ENCODE measurements around the gene ELOB. TPM values are rescaled to one million over a fixed set of nuclear protein-coding genes. Genes with fewer than 3 reads are reported as not detected.

Gene ELOB
- 364 and 485 TPM in 2 replicates for total RNA-seq

DNA sequence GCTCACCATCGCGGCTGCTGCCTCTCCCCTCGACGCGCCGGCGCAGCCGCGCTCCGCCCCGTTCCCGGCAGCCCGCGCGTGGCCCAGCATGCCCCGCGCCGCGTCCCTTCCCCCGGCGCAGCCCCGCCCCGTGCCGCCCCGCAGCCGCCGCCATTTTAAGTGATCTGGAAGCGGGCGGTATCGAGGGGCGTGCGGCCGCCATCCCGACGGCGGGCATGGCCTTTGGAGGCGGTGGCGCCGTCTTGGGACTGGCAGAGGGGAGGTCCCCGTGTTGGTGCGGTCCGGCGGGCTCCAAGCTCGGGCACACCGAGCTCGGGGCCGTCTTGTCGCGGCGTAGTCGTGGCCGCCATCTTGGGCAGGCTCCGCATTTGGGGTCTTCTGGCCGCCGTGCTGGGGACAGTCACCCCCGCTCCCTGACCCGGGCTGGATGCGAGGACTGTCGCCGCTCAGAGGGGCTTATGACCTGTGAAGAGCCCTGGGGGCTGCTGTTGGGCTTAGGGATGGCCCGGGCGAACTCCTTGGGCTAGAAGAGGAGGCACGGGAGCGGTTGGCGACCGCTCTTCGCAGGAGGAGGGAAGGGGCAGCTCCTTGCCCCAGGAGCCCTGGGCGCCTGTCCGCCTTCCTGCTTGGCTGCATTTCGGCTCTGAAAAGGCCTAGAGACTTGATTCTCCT is at the start of gene ELOB:
Gene ELOB, minus strand, starts transcription at position 50 of the 672 bp plus-strand sequence. Its CDS starts 41 bp downstream, at position 9.

DNA sequence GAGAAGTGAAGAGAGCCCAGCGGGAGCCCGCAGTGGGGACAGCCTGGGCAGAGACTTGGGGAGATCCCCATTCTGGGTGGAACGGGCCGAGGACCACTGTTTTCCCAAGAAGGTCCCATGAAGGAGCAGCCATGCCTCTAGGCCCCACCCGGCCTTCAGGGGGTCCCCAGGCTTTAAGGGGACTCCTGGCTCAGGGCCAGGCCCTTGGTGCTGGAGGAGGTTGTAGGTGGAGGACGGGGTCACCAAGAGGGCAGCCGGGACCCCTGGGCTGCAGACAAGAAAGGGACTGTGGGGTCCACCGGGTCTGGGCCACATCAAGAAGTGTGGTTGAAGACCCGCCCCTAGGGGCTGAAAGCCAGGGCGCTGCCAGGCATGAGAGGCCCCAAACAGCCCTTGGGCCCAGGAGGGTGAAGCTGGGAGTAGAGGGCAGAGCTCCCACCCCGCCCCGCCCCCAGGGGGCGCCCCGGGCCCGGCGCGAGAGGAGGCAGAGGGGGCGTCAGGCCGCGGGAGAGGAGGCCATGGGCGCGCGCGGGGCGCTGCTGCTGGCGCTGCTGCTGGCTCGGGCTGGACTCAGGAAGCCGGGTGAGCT is 39.8 kb upstream of the ELOB start, which contains the start of gene PRSS21:
Gene PRSS21, plus strand, starts transcription at position 487 of the 589 bp plus-strand sequence. Its CDS starts 32 bp downstream, at position 519.

GRCh38 chr16:2787406-2787805 is 10.3 kb upstream of the ELOB start, which contains the start of gene PRSS33:
Gene PRSS33 (minus strand): TSS chr16:2787560. CDS start chr16:2786547, 1,013 bp downstream.

DNA sequence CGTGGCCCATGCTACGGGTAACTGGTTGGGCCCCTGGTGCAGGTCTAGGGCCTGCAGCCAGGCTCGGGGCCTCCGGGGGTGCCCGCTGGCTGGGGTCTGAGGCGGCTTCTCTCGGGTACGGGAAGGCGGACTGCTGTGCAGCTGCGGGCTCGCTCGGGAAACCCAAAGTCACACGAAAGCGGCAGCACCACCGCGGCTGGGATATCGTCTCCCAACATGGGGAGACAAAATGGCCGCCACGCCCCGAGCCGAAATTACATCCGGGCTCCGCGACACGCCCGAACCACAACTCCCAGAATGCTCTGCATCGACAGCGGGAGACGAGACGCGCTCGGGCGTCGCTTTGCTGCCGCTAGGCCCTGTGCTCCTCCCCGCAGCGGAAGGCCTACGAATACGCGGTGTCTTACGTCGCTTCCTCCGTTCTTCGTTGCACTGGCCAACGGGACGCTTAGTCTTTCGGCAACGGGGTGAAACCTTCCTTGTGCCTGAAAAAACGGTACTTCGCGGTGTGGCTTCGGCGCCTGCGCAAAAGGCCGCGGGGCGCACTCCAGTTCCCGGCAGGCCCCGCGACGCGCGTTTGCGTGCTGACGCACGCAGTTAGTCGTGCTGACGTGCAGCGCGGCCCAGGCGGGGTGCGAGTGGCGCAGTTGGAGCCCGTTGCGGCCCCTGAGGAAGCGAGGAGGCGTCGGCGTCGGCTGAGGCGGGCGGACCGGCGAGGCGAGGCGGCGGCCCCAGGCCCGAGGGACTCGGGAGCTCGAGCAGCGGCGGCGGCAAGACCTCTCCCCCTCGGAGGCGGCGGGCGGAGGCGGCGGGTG is 24.8 kb downstream of the ELOB start, which contains the start of gene SRRM2:
Gene SRRM2, plus strand, starts transcription at position 604 of the 815 bp plus-strand sequence. CDS start 3,727 bp downstream, outside the sequence.

Other genes with a start within 250 kb of the ELOB start
- not detected in 2 replicates for gene CEMP1, start 245.9 kb downstream of the ELOB start, total RNA-seq
- gene PDPK1, start 239.3 kb downstream of the ELOB start, total RNA-seq, result 16.6 and 18.9 TPM in 2 replicates
- 86.3 and 87.8 TPM in 2 replicates for gene KCTD5, start 94.8 kb downstream of the ELOB start, total RNA-seq
- gene PRSS27, start 57.1 kb downstream of the ELOB start, total RNA-seq, result 1.3 and 2.0 TPM in 2 replicates
- gene SRRM2, start 24.6 kb downstream of the ELOB start, total RNA-seq, result 141 and 191 TPM in 2 replicates
- gene PRSS33, start 10.3 kb upstream of the ELOB start, total RNA-seq, result not detected in 2 replicates
- gene PRSS41, start 21.2 kb upstream of the ELOB start, total RNA-seq, result not detected in 2 replicates
- gene PRSS21, start 40.0 kb upstream of the ELOB start, total RNA-seq, result 0.25 and 1.6 TPM in 2 replicates
- gene ZG16B, start 53.0 kb upstream of the ELOB start, total RNA-seq, result 1.1 and 1.3 TPM in 2 replicates
- 1.1 TPM in 1 of 2 replicates, not detected in the other for gene PRSS22, start 80.9 kb upstream of the ELOB start, total RNA-seq
- 73.0 and 87.7 TPM in 2 replicates for gene FLYWCH2, start 105.9 kb upstream of the ELOB start, total RNA-seq
- 46.4 and 54.1 TPM in 2 replicates for gene FLYWCH1, start 134.7 kb upstream of the ELOB start, total RNA-seq
- gene KREMEN2, start 187.0 kb upstream of the ELOB start, total RNA-seq, result 0.81 and 4.9 TPM in 2 replicates
- gene PAQR4, start 192.1 kb upstream of the ELOB start, total RNA-seq, result 6.5 and 22.5 TPM in 2 replicates
- 6.3 and 101 TPM in 2 replicates for gene PKMYT1, start 203.2 kb upstream of the ELOB start, total RNA-seq
- gene CLDN9, start 235.6 kb upstream of the ELOB start, total RNA-seq, result under 0.01 TPM in 1 of 2 replicates, not detected in the other
- gene CLDN6, start 240.9 kb upstream of the ELOB start, total RNA-seq, result 31.8 and 63.8 TPM in 2 replicates
- 630 and 760 TPM in 2 replicates for gene TNFRSF12A, start 243.1 kb upstream of the ELOB start, total RNA-seq
- 61.8 and 378 TPM in 2 replicates for gene HCFC1R1, start 246.7 kb upstream of the ELOB start, total RNA-seq
- 32.4 and 43.7 TPM in 2 replicates for gene THOC6, start 246.8 kb upstream of the ELOB start, total RNA-seq